H1 (cell line): Measurements from ENCODE around the gene SGCD. TPM values are rescaled to one million over a fixed set of nuclear protein-coding genes. Genes with fewer than 3 reads are reported as not detected.

Experiments used
- CTCF ChIA-PET: fragments of 300-600 bp; sonication (Branson Sonifier 250); formaldehyde crosslinking; loops from one replicate; lab custom pipeline; 2021; ENCODE audit not compliant: partially characterized antibody; lab: Charles Lee
- POLR2A ChIA-PET: fragments of 300-600 bp; sonication (Branson Sonifier 250); formaldehyde crosslinking; loops from one replicate; lab custom pipeline; 2021; ENCODE audit warnings: inconsistent platforms; ENCODE audit not compliant: partially characterized antibody; lab: Charles Lee
- DNase-seq, 2 experiments: peaks; one replicate each; pipeline versions ENCODE4 v3.0.0 to v3.0.0-alpha.2; 2010 to 2022; ENCODE audit warnings: low spot score in 2 of 2, low read depth in 1 of 2, mixed read lengths in 1 of 2
- FAIRE-seq: peaks from 2 replicates; lab custom pipeline; 2011; peaks lifted over from hg19 to GRCh38; lab: Jason Lieb, UNC
- H2AFZ ChIP-seq: 2 replicates; pipeline ENCODE4 v1.8.1; 2012; ENCODE audit warnings: low read length, inconsistent platforms
- H2AK5ac ChIP-seq: 2 replicates; pipeline ENCODE4 v1.6.1; 2013; ENCODE audit warnings: low read depth, low read length
- H2BK120ac ChIP-seq: replicated peaks from 2 replicates; pipeline ENCODE3; 2013; ENCODE audit warnings: low read depth, low read length, inconsistent platforms
- H2BK12ac ChIP-seq: 2 replicates; pipeline ENCODE4 v1.6.1; 2013; ENCODE audit warnings: low read depth, low read length
- H2BK15ac ChIP-seq: 2 replicates; pipeline ENCODE4 v1.6.1; 2013; ENCODE audit warnings: low read length
- H2BK20ac ChIP-seq: 2 replicates; pipeline ENCODE4 v1.6.1; 2013; ENCODE audit warnings: low read length
- H2BK5ac ChIP-seq: 2 replicates; pipeline ENCODE4 v1.6.1; 2013; ENCODE audit warnings: low read depth, low read length
- H3K14ac ChIP-seq: 2 replicates; pipeline ENCODE4 v1.6.1; 2013; ENCODE audit warnings: inconsistent platforms; ENCODE audit not compliant: insufficient read length
- H3K18ac ChIP-seq: 2 replicates; pipeline ENCODE4 v1.6.1; 2013; ENCODE audit warnings: low read length; ENCODE audit errors: extremely low read depth
- H3K23ac ChIP-seq: 2 replicates; pipeline ENCODE4 v1.6.1; 2013; ENCODE audit warnings: inconsistent platforms; ENCODE audit not compliant: insufficient read length
- H3K23me2 ChIP-seq: 2 replicates; pipeline ENCODE4 v1.6.1; 2013; ENCODE audit warnings: low read depth, low read length
- H3K27ac ChIP-seq: 2 replicates; pipeline ENCODE4 v1.6.1; 2011; ENCODE audit warnings: low read depth, low read length, inconsistent platforms
- H3K27me3 ChIP-seq, 4 experiments: replicated peaks in 1 of 4; 1 replicate in 1 of 4; 2 replicates in 3 of 4; pipeline versions ENCODE4 v1.6.1 to v1.8.1; 2011 to 2013; ENCODE audit warnings: low read length in 3 of 4, mild to moderate bottlenecking in 3 of 4, inconsistent platforms in 2 of 4, mixed read lengths in 2 of 4, moderate library complexity in 1 of 4; ENCODE audit not compliant: control insufficient read depth in 3 of 4, insufficient read depth in 3 of 4; ENCODE audit errors: extremely low read depth in 1 of 4
- H3K36me3 ChIP-seq, 4 experiments: 2 replicates each; pipeline versions ENCODE4 v1.6.1 to v1.8.1; 2011 to 2013; ENCODE audit warnings: mild to moderate bottlenecking in 4 of 4, low read length in 3 of 4, moderate library complexity in 2 of 4, control low read depth in 1 of 4, inconsistent platforms in 1 of 4; ENCODE audit not compliant: insufficient read depth in 4 of 4, control insufficient read depth in 2 of 4
- H3K4ac ChIP-seq: replicated peaks from 2 replicates; pipeline ENCODE3; 2013; ENCODE audit warnings: low read length, low read depth, mixed read lengths, inconsistent platforms; ENCODE audit not compliant: insufficient read length
- H3K4me1 ChIP-seq, 4 experiments: replicated peaks in 1 of 4; 1 replicate in 1 of 4; 2 replicates in 3 of 4; pipeline versions ENCODE4 v1.6.1 to v1.8.1; 2011 to 2013; ENCODE audit warnings: low read length in 3 of 4, inconsistent platforms in 2 of 4, mixed read lengths in 1 of 4; ENCODE audit not compliant: insufficient read depth in 4 of 4, control insufficient read depth in 3 of 4
- H3K4me2 ChIP-seq, 2 experiments: 2 replicates each; pipeline versions ENCODE4 v1.6.1 to v1.8.1; 2011 to 2013; ENCODE audit warnings: low read depth in 2 of 2, low read length in 2 of 2, control low read depth in 1 of 2, inconsistent platforms in 1 of 2, mild to moderate bottlenecking in 1 of 2; ENCODE audit not compliant: insufficient read depth in 1 of 2
- H3K4me3 ChIP-seq, 4 experiments: fragments of 200-600, 300-600 bp in 1 of 4; sonication (generic), shearing (Covaris generic), sonication (Bioruptor Twin) in 1 of 4; 2 replicates each; pipeline versions ENCODE4 v1.5.1 to v1.8.1; 2011 to 2016; ENCODE audit warnings: low read length in 4 of 4, low read depth in 3 of 4, control low read depth in 2 of 4, inconsistent platforms in 2 of 4, mild to moderate bottlenecking in 2 of 4, mixed read lengths in 1 of 4, moderate library complexity in 1 of 4; ENCODE audit not compliant: insufficient read depth in 2 of 4; ENCODE audit errors: extremely low read depth in 1 of 4
- H3K56ac ChIP-seq: replicated peaks from 2 replicates; pipeline ENCODE3; 2013; ENCODE audit warnings: low read depth, mild to moderate bottlenecking, mixed read lengths, low read length, inconsistent platforms; ENCODE audit not compliant: insufficient read length
- H3K79me1 ChIP-seq: 2 replicates; pipeline ENCODE4 v1.6.1; 2013; ENCODE audit warnings: low read depth, low read length, control low read depth
- H3K79me2 ChIP-seq, 2 experiments: 2 replicates each; pipeline versions ENCODE4 v1.6.1 to v1.8.1; 2012 to 2013; ENCODE audit warnings: low read length in 2 of 2, mild to moderate bottlenecking in 2 of 2, inconsistent platforms in 1 of 2; ENCODE audit not compliant: insufficient read depth in 2 of 2, control insufficient read depth in 1 of 2
- H3K9ac ChIP-seq, 4 experiments: replicated peaks in 1 of 4; 1 replicate in 1 of 4; 2 replicates in 3 of 4; pipeline versions ENCODE4 v1.6.1 to v1.8.1; 2011 to 2013; ENCODE audit warnings: low read depth in 3 of 4, low read length in 3 of 4, control low read depth in 2 of 4, mild to moderate bottlenecking in 2 of 4, moderate library complexity in 2 of 4, inconsistent platforms in 1 of 4; ENCODE audit errors: extremely low read depth in 1 of 4
- H3K9me3 ChIP-seq, 2 experiments: 2 replicates each; pipeline versions ENCODE4 v1.6.1 to v1.8.1; 2012 to 2013; ENCODE audit warnings: mild to moderate bottlenecking in 2 of 2, moderate library complexity in 2 of 2, control low read depth in 1 of 2, inconsistent platforms in 1 of 2, low read depth in 1 of 2, low read length in 1 of 2, mixed read lengths in 1 of 2; ENCODE audit not compliant: insufficient read depth in 2 of 2
- H4K20me1 ChIP-seq, 2 experiments: replicated peaks in 1 of 2; 2 replicates each; pipeline versions ENCODE3 to v1.8.1; 2011 to 2013; ENCODE audit warnings: inconsistent platforms in 2 of 2, low read length in 2 of 2, mild to moderate bottlenecking in 1 of 2; ENCODE audit not compliant: insufficient read depth in 2 of 2, control insufficient read depth in 1 of 2
- H4K5ac ChIP-seq: 2 replicates; pipeline ENCODE4 v1.6.1; 2013; ENCODE audit warnings: low read length, low read depth, mixed read lengths, inconsistent platforms; ENCODE audit not compliant: insufficient read length
- H4K8ac ChIP-seq: 2 replicates; pipeline ENCODE4 v1.8.0; 2013; ENCODE audit warnings: mild to moderate bottlenecking, moderate library complexity, low read length, inconsistent platforms; ENCODE audit not compliant: insufficient read depth; ENCODE audit errors: extremely low read depth
- H4K91ac ChIP-seq: replicated peaks from 2 replicates; pipeline ENCODE3; 2013; ENCODE audit warnings: low read length, mixed read lengths, inconsistent platforms; ENCODE audit not compliant: insufficient read length
- CHD1 ChIP-seq: IDR thresholded peaks from 2 replicates; pipeline ENCODE4 v1.6.1; 2012; ENCODE audit warnings: low read depth, low read length, improper control_type of control experiment
- CREB1 ChIP-seq: IDR thresholded peaks from 2 replicates; pipeline ENCODE4 v1.6.1; 2012; ENCODE audit warnings: inconsistent platforms
- KDM1A ChIP-seq: fragments of 200-600, 300-600 bp; sonication (generic); IDR thresholded peaks from 2 replicates; pipeline ENCODE4 v1.7.1; 2016; ENCODE audit warnings: mild to moderate bottlenecking, low read length, borderline replicate concordance
- SIRT6 ChIP-seq: IDR thresholded peaks from one replicate; pipeline ENCODE4 v1.7.1; 2012; ENCODE audit warnings: low read length, inconsistent platforms
- whole genome bisulfite sequencing, 2 experiments: shearing (Covaris generic) in 1 of 2; methylation state at CpG; one replicate each; pipeline versions ENCODE4 v1.1.6 to v1.1.7; 2013 to 2015; ENCODE audit warnings: low lambda C conversion rate in 2 of 2, mixed read lengths in 2 of 2, inconsistent platforms in 1 of 2, low coverage in 1 of 2, missing lambda C conversion rate in 1 of 2; ENCODE audit not compliant: insufficient replicate concordance in 2 of 2, insufficient coverage in 1 of 2, insufficient read length in 1 of 2; ENCODE audit errors: extremely low coverage in 1 of 2, missing lambda C conversion rate in 1 of 2; 5-methylcytosine and 5-hydroxymethylcytosine counted together
- polyA plus RNA-seq, 7 experiments: library from polyadenylated mRNA; depleted of rRNA in 3 of 7; stranded (reverse) in 5 of 7; unstranded in 2 of 7; fragments of >200 nt in 5 of 7; fragments of 200-250 nt in 2 of 7; gene quantifications; 1 replicate in 5 of 7; 2 replicates in 1 of 7; 4 replicates in 1 of 7; pipeline versions ENCODE4 v1.2.1 to v1.2.3, GENCODE V29; 2011 to 2013; ENCODE audit warnings: missing spikeins in 2 of 7, mixed read lengths in 2 of 7
- total RNA-seq: library from RNA; stranded (reverse); fragmentation: NEBNext Ultra II Directional; extraction: Animal tissue kit (Norgen Biotek cat#: 25700); gene quantifications from 2 replicates; pipeline ENCODE4 v1.2.1, GENCODE V29; 2021

SGCD gene
- total and polyA plus RNA-seq, 2 of the 8 experiments (the other 6 are each of a cell fraction or from before 2014, with no cell fraction given) = 0.04 to 0.08 TPM

DNA sequence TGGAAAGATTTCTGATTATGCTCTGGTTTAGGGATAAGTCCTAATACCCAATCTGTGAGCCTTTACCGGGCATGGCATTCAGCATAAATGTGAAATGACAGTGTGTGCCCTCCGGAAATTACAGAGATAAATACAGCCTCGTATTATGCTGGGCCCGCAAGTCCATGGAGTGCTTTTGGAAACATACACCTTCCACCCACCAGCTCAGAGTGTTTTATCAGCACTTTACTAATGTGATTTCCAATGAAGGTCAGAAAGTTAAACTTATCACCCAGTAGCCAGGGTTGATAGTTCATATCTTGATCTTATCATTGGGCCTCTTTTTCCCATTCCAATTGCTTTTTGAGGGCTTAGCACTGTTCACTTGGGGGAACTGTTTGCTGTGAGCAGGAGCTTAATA lies 94.8 kb downstream of the SGCD start:
- no peak overlapping the region for H3K18ac ChIP-seq
- H3K4ac ChIP-seq = no peak overlapping the region
- WGBS, 2 experiments = 79% methylated on average over 4 of the region's 4 CpGs; no CpG with 5 or more reads in 1 of the 2 experiments
- no peak for DNase-seq
- no peak overlapping the region for H2BK20ac ChIP-seq
- peaks cover 0 to 3% (median 0%) of the 10 kb centered on the region in 4 experiments; a peak in 1 of 8 replicates for H3K36me3 ChIP-seq
- TF ChIP-seq CREB1 = no peak
- TF ChIP-seq SIRT6 = no peak
- no peak for TF ChIP-seq CHD1
- no peak for TF ChIP-seq KDM1A
- TF ChIP-seq, all 59 proteins: peak for 0
- Histone ChIP-seq H2AFZ (no peak overlapping the region), H3K79me2 (no peaks in the 10 kb centered on the region), H3K79me1 (no peaks in the 10 kb centered on the region), H2BK12ac (no peak overlapping the region), H3K9ac (no peak overlapping the region), H3K27me3 (no peaks in the 10 kb centered on the region), H2AK5ac (no peak overlapping the region), H3K23me2 (no peaks in the 10 kb centered on the region), H4K91ac (no peak overlapping the region), H2BK15ac (no peak overlapping the region), H3K56ac (no peak overlapping the region), H3K27ac (no peak overlapping the region), H3K9me3 (no peaks in the 10 kb centered on the region), H3K23ac (no peak overlapping the region), H3K14ac (no peak overlapping the region), H4K20me1 (no peaks in the 10 kb centered on the region), H2BK120ac (no peak overlapping the region), H3K4me2 (peak overlapping the region; percentile 18 to 44; a peak in 3 of 4 replicates), H4K8ac (no peak overlapping the region), H4K5ac (no peak overlapping the region), H3K4me1 (peaks cover 0 to 15% (median 8%) of the 10 kb centered on the region in 4 experiments; a peak in 4 of 7 replicates), H2BK5ac (no peak overlapping the region), H3K4me3 (no peak overlapping the region)
- POLR2A ChIA-PET = no interaction called here
- FAIRE-seq = no peak
- CTCF ChIA-PET = no interaction called here
